Measurements from ENCODE around the gene ANO9.
A peak's percentile ranks its signal among the peaks of the same experiment; 100 is the strongest.
"Not testable (repeated sequence)": the region's sequence is repeated elsewhere in the genome, so short reads cannot be mapped to it uniquely, and the experiment has no call there.

ANO9 gene

GRCh38 chr11:452203-452744 lies 10.5 kb upstream of the ANO9 start:
- DNase-seq (ENCODE audit: low read depth in 2 of 2), result no peak

- DNase-seq (ENCODE audit: low read depth in 2 of 2), result no peak
Measured at GRCh38 chr11:451738-452137, 9.9 kb upstream of the ANO9 start.

- no peak for DNase-seq (ENCODE audit: low read depth in 2 of 2)
Measured at GRCh38 chr11:450809-451451, 9.1 kb upstream of the ANO9 start.

- peak; percentile 71 to 75 for DNase-seq (ENCODE audit: low read depth in 2 of 2)
Measured at GRCh38 chr11:449889-450808, 8.3 kb upstream of the ANO9 start, which contains the start of gene PTDSS2. PTDSS2 (plus strand) TSS chr11:450279; CDS start chr11:450456, 177 bp downstream.

- peak; percentile 71 to 75 for DNase-seq (ENCODE audit: low read depth in 2 of 2)
Measured at GRCh38 chr11:447923-448731, 6.3 kb upstream of the ANO9 start.

GRCh38 chr11:446891-447290 lies 5.1 kb upstream of the ANO9 start:
- DNase-seq (ENCODE audit: low read depth in 2 of 2), result no peak

GRCh38 chr11:445765-446588 lies 4.2 kb upstream of the ANO9 start:
- DNase-seq (ENCODE audit: low read depth in 2 of 2), result no peak

GRCh38 chr11:444396-445144 lies 2.8 kb upstream of the ANO9 start:
- DNase-seq (ENCODE audit: low read depth in 2 of 2), result no peak

- DNase-seq (ENCODE audit: low read depth in 2 of 2), result no peak
Measured at GRCh38 chr11:443542-444199, 1.9 kb upstream of the ANO9 start.

GRCh38 chr11:442611-443081 lies 835 bp upstream of the ANO9 start:
- DNase-seq (ENCODE audit: low read depth in 2 of 2), result no peak

- no peak for DNase-seq (ENCODE audit: low read depth in 2 of 2)
Measured at GRCh38 chr11:441043-441417, 781 bp downstream of the ANO9 start.

- no peak for DNase-seq (ENCODE audit: low read depth in 2 of 2)
Measured at GRCh38 chr11:440065-441042, 1.5 kb downstream of the ANO9 start.

- DNase-seq (ENCODE audit: low read depth in 2 of 2), result no peak
Measured at GRCh38 chr11:439315-440064, 2.3 kb downstream of the ANO9 start.

GRCh38 chr11:438101-438844 lies 3.5 kb downstream of the ANO9 start:
- DNase-seq (ENCODE audit: low read depth in 2 of 2), result no peak

GRCh38 chr11:437228-437870 lies 4.5 kb downstream of the ANO9 start:
- no peak for DNase-seq (ENCODE audit: low read depth in 2 of 2)

GRCh38 chr11:434999-435740 lies 6.6 kb downstream of the ANO9 start:
- DNase-seq (ENCODE audit: low read depth in 2 of 2), result not testable (repeated sequence)

All from fibroblast of skin of left biceps (primary cell).